HEK293 (cell line): Measurements from ENCODE around the gene TLE1.

Experiments
- CTCF ChIA-PET: fragments of 350-600 bp; formaldehyde crosslinking; extraction: SDS; loops from one replicate; lab custom pipeline; 2021; ENCODE audit warnings: antibody characterized with exemption; lab: Yijun Ruan, JAX
- POLR2A ChIA-PET: fragments of 300-600 bp; formaldehyde crosslinking; extraction: SDS; loops from one replicate; lab custom pipeline; 2020; ENCODE audit warnings: antibody characterized with exemption, inconsistent platforms; lab: Yijun Ruan, JAX
- H3K27ac ChIP-seq: fragments of 200-500 bp; sonication (Bioruptor generic); 2 replicates; pipeline ENCODE4 v1.5.1; 2014; ENCODE audit warnings: low read depth, low read length, control low read depth, inconsistent platforms; ENCODE audit errors: extremely low read depth
- H3K36me3 ChIP-seq, 2 experiments: fragments of 200-500 bp in 1 of 2; sonication (Bioruptor generic) in 1 of 2; 1 replicate in 1 of 2; 2 replicates in 1 of 2; pipeline ENCODE4 v1.5.1; 2014 to 2017; ENCODE audit warnings: inconsistent platforms in 2 of 2, low read length in 2 of 2; ENCODE audit not compliant: control insufficient read depth in 2 of 2, insufficient read depth in 1 of 2
- H3K4me1 ChIP-seq: fragments of 200-500 bp; sonication (Bioruptor generic); 2 replicates; pipeline ENCODE4 v1.5.1; 2014; ENCODE audit warnings: mild to moderate bottlenecking, low read length, inconsistent platforms; ENCODE audit not compliant: control insufficient read depth, insufficient read depth
- H3K4me3 ChIP-seq: 2 replicates; pipeline ENCODE4 v1.5.1; 2011; ENCODE audit warnings: low read depth, mild to moderate bottlenecking, control low read depth, low read length, moderate library complexity
- H3K9me3 ChIP-seq: fragments of 200-500 bp; sonication (Bioruptor generic); 2 replicates; pipeline ENCODE4 v1.5.1; 2014; ENCODE audit warnings: low read depth, low read length, inconsistent platforms; ENCODE audit not compliant: control insufficient read depth, insufficient read depth
- ELK4 ChIP-seq: IDR thresholded peaks from 2 replicates; pipeline ENCODE4 v1.6.1; 2011; ENCODE audit warnings: mild to moderate bottlenecking, low read depth, low read length, borderline replicate concordance
- GLI2 ChIP-seq: fragments of 450-650 bp; formaldehyde crosslinking; IDR thresholded peaks from 2 replicates; pipeline ENCODE4; 2017; ENCODE audit warnings: missing biosample characterization, missing genetic modification characterization, low read depth, borderline replicate concordance
- HOXA7 ChIP-seq: sonication (generic); formaldehyde crosslinking; IDR thresholded peaks from 2 replicates; pipeline ENCODE4 v1.8.1; 2022; ENCODE audit warnings: missing genetic modification reagents, borderline replicate concordance
- HOXD13 ChIP-seq: sonication (generic); formaldehyde crosslinking; IDR thresholded peaks from 2 replicates; pipeline ENCODE4 v1.8.0; 2022; ENCODE audit warnings: missing genetic modification reagents, borderline replicate concordance
- OSR2 ChIP-seq: fragments of 450-650 bp; formaldehyde crosslinking; IDR thresholded peaks from 2 replicates; pipeline ENCODE4 v1.5.1; 2016; ENCODE audit warnings: missing biosample characterization, missing genetic modification characterization
- RBAK ChIP-seq: fragments of 450-650 bp; formaldehyde crosslinking; IDR thresholded peaks from 2 replicates; pipeline ENCODE4 v1.5.1; 2016; ENCODE audit warnings: missing biosample characterization, missing genetic modification characterization
- REST ChIP-seq: fragments of 450-650 bp; formaldehyde crosslinking; IDR thresholded peaks from 2 replicates; pipeline ENCODE4 v1.5.1; 2016; ENCODE audit warnings: missing biosample characterization, missing genetic modification characterization
- SP3 ChIP-seq: fragments of 450-650 bp; formaldehyde crosslinking; IDR thresholded peaks from 2 replicates; pipeline ENCODE4 v1.5.1; 2016; ENCODE audit warnings: missing biosample characterization, missing genetic modification characterization
- TCF7L2 ChIP-seq: IDR thresholded peaks from 2 replicates; pipeline ENCODE4 v1.6.1; 2011; ENCODE audit warnings: low read depth, mild to moderate bottlenecking, inconsistent platforms, low read length, moderate library complexity, borderline replicate concordance
- ZFP37 ChIP-seq: fragments of 450-650 bp; formaldehyde crosslinking; IDR thresholded peaks from 2 replicates; pipeline ENCODE4 v1.5.1; 2016; ENCODE audit warnings: missing biosample characterization, missing genetic modification characterization
- ZFP41 ChIP-seq: fragments of 450-650 bp; formaldehyde crosslinking; IDR thresholded peaks from 2 replicates; pipeline ENCODE4 v1.5.1; 2016; ENCODE audit warnings: missing biosample characterization, missing genetic modification characterization, borderline replicate concordance
- ZNF148 ChIP-seq: fragments of 450-650 bp; formaldehyde crosslinking; IDR thresholded peaks from 2 replicates; pipeline ENCODE4 v1.5.0; 2017; ENCODE audit warnings: missing biosample characterization, missing genetic modification characterization, borderline replicate concordance
- ZNF16 ChIP-seq: fragments of 450-650 bp; formaldehyde crosslinking; IDR thresholded peaks from 2 replicates; pipeline ENCODE4 v1.5.1; 2016; ENCODE audit warnings: low read depth, missing biosample characterization, missing genetic modification characterization
- ZNF335 ChIP-seq: fragments of 450-650 bp; formaldehyde crosslinking; conservative IDR thresholded peaks from 2 replicates; pipeline ENCODE4 v1.5.1; 2016; ENCODE audit warnings: missing biosample characterization, missing genetic modification characterization
- ZNF404 ChIP-seq: fragments of 450-650 bp; formaldehyde crosslinking; IDR thresholded peaks from 2 replicates; pipeline ENCODE4 v1.5.1; 2017; ENCODE audit warnings: missing biosample characterization, missing genetic modification characterization
- ZNF510 ChIP-seq: fragments of 450-650 bp; formaldehyde crosslinking; IDR thresholded peaks from 2 replicates; pipeline ENCODE4 v1.5.1; 2018; ENCODE audit warnings: mild to moderate bottlenecking, missing genetic modification characterization, missing biosample characterization; ENCODE audit not compliant: insufficient replicate concordance
- ZNF514 ChIP-seq: fragments of 450-650 bp; formaldehyde crosslinking; IDR thresholded peaks from 2 replicates; pipeline ENCODE4 v1.5.1; 2016; ENCODE audit warnings: missing biosample characterization, missing genetic modification characterization
- ZNF629 ChIP-seq: fragments of 450-650 bp; formaldehyde crosslinking; IDR thresholded peaks from 2 replicates; pipeline ENCODE4 v1.5.1; 2017; ENCODE audit warnings: missing biosample characterization, missing genetic modification characterization
- ZNF664 ChIP-seq: fragments of 450-650 bp; formaldehyde crosslinking; IDR thresholded peaks from 2 replicates; pipeline ENCODE4 v1.5.1; 2016; ENCODE audit warnings: missing biosample characterization, missing genetic modification characterization
- ZNF792 ChIP-seq: fragments of 450-650 bp; formaldehyde crosslinking; IDR thresholded peaks from 2 replicates; pipeline ENCODE4 v1.5.1; 2016; ENCODE audit warnings: missing biosample characterization, missing genetic modification characterization
- ZNF837 ChIP-seq: fragments of 450-650 bp; formaldehyde crosslinking; IDR thresholded peaks from 2 replicates; pipeline ENCODE4 v1.5.1; 2016; ENCODE audit warnings: missing biosample characterization, missing genetic modification characterization

TLE1 gene

GRCh38 chr9:81625969-81626368 is 63.4 kb downstream of the TLE1 start:
- Histone ChIP-seq H3K4me3 (no peak overlapping the region), H3K27ac (no peak overlapping the region), H3K36me3 (peaks cover 0 to 4% of the 10 kb centered on the region in 2 experiments; a peak in 1 of 3 replicates), H3K4me1 (peaks cover 12% of the 10 kb centered on the region), H3K9me3 (no peaks in the 10 kb centered on the region)
- ChIA-PET CTCF (no interaction called here), POLR2A (no interaction called here)
- no peak for TF ChIP-seq ZFP41 (tag by site-specific recombination)
- 0 out of 2 replicates have a peak, but pooled peaks have one; percentile 10 for TF ChIP-seq OSR2 (tag by site-specific recombination)

- H3K9me3 ChIP-seq, result no peaks in the 10 kb centered on the region
- no peak for TF ChIP-seq ZFP37 (tag by site-specific recombination)
- TF ChIP-seq HOXA7 (CRISPR knock-in tag), result no peak
- TF ChIP-seq ZNF335 (tag by site-specific recombination), result no peak
- TF ChIP-seq SP3 (tag by site-specific recombination), result no peak
- no peak for TF ChIP-seq ZNF148 (tag by site-specific recombination)
- TF ChIP-seq ZNF664 (tag by site-specific recombination), result no peak
- TF ChIP-seq HOXD13 (CRISPR knock-in tag), result no peak
- no peak for TF ChIP-seq ZNF404
- no peak for TF ChIP-seq ZNF629 (tag by site-specific recombination)
- no peak for TF ChIP-seq ZNF514 (tag by site-specific recombination)
- no peak for TF ChIP-seq ZNF837 (tag by site-specific recombination)
- no peak for TF ChIP-seq ELK4
- TF ChIP-seq REST, result no peak
- no peak for TF ChIP-seq ZNF510
- no peak for TF ChIP-seq TCF7L2
- TF ChIP-seq RBAK (tag by site-specific recombination), result no peak
- TF ChIP-seq ZNF792 (tag by site-specific recombination), result no peak
- TF ChIP-seq GLI2 (tag by site-specific recombination), result no peak
- TF ChIP-seq ZNF16, result no peak
- no peak overlapping the region for H3K4me3 ChIP-seq
- no peak overlapping the region for H3K27ac ChIP-seq
- H3K4me1 ChIP-seq, result peaks cover 12% of the 10 kb centered on the region
- CTCF ChIA-PET, result no interaction called here
- POLR2A ChIA-PET, result no interaction called here
- H3K36me3 ChIP-seq, result peaks cover 4 to 20% of the 10 kb centered on the region in 2 experiments; a peak in 2 of 3 replicates
These were observed 65.6 kb downstream of the TLE1 start for GRCh38 chr9:81623778-81624177.
